IMR-90 (cell line): ENCODE measurements around the gene PLCD1. TPM values are rescaled to one million over a fixed set of nuclear protein-coding genes. Genes with fewer than 3 reads are reported as not detected.

Experiments
- ATAC-seq: fragments of 200-7000 bp; cut with Tn5 transposase; 2 replicates; pipeline ENCODE4 v1.9.1; 2020; ENCODE audit warnings: low read depth, mild to moderate bottlenecking, moderate library complexity
- BruUV-seq: library from RNA; stranded (reverse); fragments of 400-500 nt; replicated peaks from 2 replicates; lab custom pipeline; 2021; lab: Mats Ljungman, UMichigan
- CTCF ChIA-PET: fragments of 300-600 bp; formaldehyde crosslinking; extraction: SDS; loops from one replicate; lab custom pipeline; 2021; ENCODE audit warnings: antibody characterized with exemption; lab: Yijun Ruan, JAX
- POLR2A ChIA-PET: fragments of 300-600 bp; sonication (Branson Sonifier 250); formaldehyde crosslinking; loops from one replicate; lab custom pipeline; 2022; ENCODE audit warnings: antibody characterized with exemption; ENCODE audit not compliant: unreplicated experiment; lab: Charles Lee
- DNase-seq: peaks from one replicate; pipeline ENCODE4 v3.0.0; 2013
- H2AFZ ChIP-seq: replicated peaks from 2 replicates; pipeline ENCODE3; 2013; ENCODE audit warnings: low read length, mild to moderate bottlenecking; ENCODE audit not compliant: poor library complexity
- H2AK5ac ChIP-seq: 2 replicates; pipeline ENCODE4 v1.6.1; 2013; ENCODE audit warnings: low read depth, low read length, inconsistent platforms
- H2AK9ac ChIP-seq: replicated peaks from 2 replicates; pipeline ENCODE3; 2013; ENCODE audit warnings: mild to moderate bottlenecking, low read depth, low read length, moderate library complexity; ENCODE audit not compliant: poor library complexity
- H2BK120ac ChIP-seq: 2 replicates; pipeline ENCODE4 v1.6.1; 2013; ENCODE audit warnings: low read depth, low read length, inconsistent platforms
- H2BK15ac ChIP-seq: 3 replicates; pipeline ENCODE4 v1.6.1; 2013; ENCODE audit warnings: low read depth, low read length, inconsistent platforms
- H2BK20ac ChIP-seq: 2 replicates; pipeline ENCODE4 v1.6.1; 2013; ENCODE audit warnings: low read depth, mild to moderate bottlenecking, inconsistent platforms, low read length, moderate library complexity
- H2BK5ac ChIP-seq: 2 replicates; pipeline ENCODE4 v1.6.1; 2013; ENCODE audit warnings: mild to moderate bottlenecking, low read depth, low read length, inconsistent platforms; ENCODE audit not compliant: poor library complexity, severe bottlenecking
- H3K14ac ChIP-seq: replicated peaks from 2 replicates; pipeline ENCODE4 v1.6.1; 2013; ENCODE audit warnings: low read depth, low read length, inconsistent platforms
- H3K18ac ChIP-seq: 2 replicates; pipeline ENCODE4 v1.6.1; 2013; ENCODE audit warnings: low read depth, low read length, control low read depth
- H3K23ac ChIP-seq: 2 replicates; pipeline ENCODE4 v1.6.1; 2013; ENCODE audit warnings: low read depth, low read length, inconsistent platforms
- H3K27ac ChIP-seq: 2 replicates; pipeline ENCODE4 v1.5.1; 2013; ENCODE audit warnings: mild to moderate bottlenecking, control low read depth, low read length; ENCODE audit not compliant: insufficient read depth
- H3K27me3 ChIP-seq: 2 replicates; pipeline ENCODE4 v1.6.1; 2013; ENCODE audit warnings: low read length; ENCODE audit not compliant: control insufficient read depth, insufficient read depth
- H3K36me3 ChIP-seq: 2 replicates; pipeline ENCODE4 v1.6.1; 2013; ENCODE audit warnings: low read length, mixed read lengths; ENCODE audit not compliant: control insufficient read depth, insufficient read depth
- H3K4ac ChIP-seq: 2 replicates; pipeline ENCODE4 v1.6.1; 2013; ENCODE audit warnings: low read depth, low read length, inconsistent platforms
- H3K4me1 ChIP-seq: 2 replicates; pipeline ENCODE4 v1.6.1; 2013; ENCODE audit warnings: low read length, mixed read lengths; ENCODE audit not compliant: control insufficient read depth, insufficient read depth
- H3K4me2 ChIP-seq: 2 replicates; pipeline ENCODE4 v1.6.1; 2013; ENCODE audit warnings: low read depth, mild to moderate bottlenecking, control low read depth, low read length, moderate library complexity
- H3K4me3 ChIP-seq: 2 replicates; pipeline ENCODE4 v1.5.1; 2013; ENCODE audit warnings: low read depth, mild to moderate bottlenecking, control low read depth, low read length, moderate library complexity; ENCODE audit not compliant: insufficient read depth
- H3K56ac ChIP-seq: 2 replicates; pipeline ENCODE4 v1.6.1; 2013; ENCODE audit warnings: low read length, inconsistent platforms; ENCODE audit not compliant: insufficient read depth; ENCODE audit errors: extremely low read depth
- H3K79me1 ChIP-seq, 2 experiments: 2 replicates each; pipeline ENCODE4 v1.6.1; 2013; ENCODE audit warnings: low read length in 2 of 2, inconsistent platforms in 1 of 2, low read depth in 1 of 2
- H3K9ac ChIP-seq: 2 replicates; pipeline ENCODE4 v1.6.1; 2013; ENCODE audit warnings: low read depth, low read length, control low read depth
- H3K9me1 ChIP-seq: 2 replicates; pipeline ENCODE4 v1.6.1; 2013; ENCODE audit warnings: low read length, inconsistent platforms; ENCODE audit not compliant: insufficient read depth
- H3K9me3 ChIP-seq: 2 replicates; pipeline ENCODE4 v1.6.1; 2013; ENCODE audit warnings: low read length; ENCODE audit not compliant: control insufficient read depth, insufficient read depth
- H4K20me1 ChIP-seq: 2 replicates; pipeline ENCODE4 v1.6.1; 2013; ENCODE audit warnings: low read length, inconsistent platforms; ENCODE audit not compliant: insufficient read depth
- H4K5ac ChIP-seq: 2 replicates; pipeline ENCODE4 v1.6.1; 2013; ENCODE audit warnings: mild to moderate bottlenecking, low read depth, low read length, control low read depth
- H4K8ac ChIP-seq, 2 experiments: 2 replicates each; pipeline ENCODE4 v1.6.1; 2013; ENCODE audit warnings: low read depth in 2 of 2, low read length in 2 of 2, control low read depth in 1 of 2, inconsistent platforms in 1 of 2
- H4K91ac ChIP-seq: 2 replicates; pipeline ENCODE4 v1.6.1; 2013; ENCODE audit warnings: low read depth, low read length, inconsistent platforms; ENCODE audit not compliant: insufficient read depth
- CHD1 ChIP-seq: IDR thresholded peaks from 2 replicates; pipeline ENCODE4 v1.6.1; 2012; ENCODE audit warnings: low read depth, low read length, improper control_type of control experiment
- MXI1 ChIP-seq: IDR thresholded peaks from 2 replicates; pipeline ENCODE4 v1.6.1; 2012; ENCODE audit warnings: low read depth, mild to moderate bottlenecking, low read length, moderate library complexity, borderline replicate concordance
- RAD21 ChIP-seq: IDR thresholded peaks from 2 replicates; pipeline ENCODE4 v1.6.1; 2012; ENCODE audit warnings: low read length, improper control_type of control experiment
- RCOR1 ChIP-seq: IDR thresholded peaks from 2 replicates; pipeline ENCODE4 v1.6.1; 2012; ENCODE audit warnings: mild to moderate bottlenecking, low read length, improper control_type of control experiment; ENCODE audit not compliant: insufficient replicate concordance
- RFX5 ChIP-seq: IDR thresholded peaks from 2 replicates; pipeline ENCODE4 v1.8.0; 2012; ENCODE audit warnings: low read depth, mild to moderate bottlenecking, low read length, moderate library complexity
- WGBS, 2 experiments: methylation state at CpG; one replicate each; pipeline versions ENCODE4 v1.1.5 to v1.1.7; 2013; ENCODE audit warnings: missing lambda C conversion rate in 2 of 2; ENCODE audit not compliant: insufficient read length in 1 of 2; ENCODE audit errors: extremely low coverage in 2 of 2; 5-methylcytosine and 5-hydroxymethylcytosine counted together
- dilution Hi-C: fragments of 300-500 bp; cut with HindIII; formaldehyde crosslinking; loops from one replicate; pipeline ENCODE4 v1.14.3; 2018; ENCODE audit warnings: low sequenced_read_pairs; ENCODE audit not compliant: unreplicated experiment
- in situ Hi-C: fragments of 300-500 bp; cut with MboI; formaldehyde crosslinking; loops from 3 replicates; pipeline ENCODE4 v1.14.3; 2019; ENCODE audit warnings: low sequenced_read_pairs, inconsistent platforms, mixed read lengths
- intact Hi-C: fragments of 100-400 bp; cut with micrococcal nuclease; formaldehyde crosslinking; loops from 2 replicates; pipeline ENCODE4 v1.10.0; 2022
- polyA plus RNA-seq, 3 experiments: library from polyadenylated mRNA; depleted of rRNA; stranded (reverse); fragments of >200 nt; gene quantifications; 2 replicates each; pipeline ENCODE4 v1.2.3, GENCODE V29; 2012; ENCODE audit warnings: low replicate concordance in 1 of 3
- total RNA-seq: library from RNA; depleted of rRNA; stranded (reverse); fragments of >200 nt; gene quantifications from 2 replicates; pipeline ENCODE4 v1.2.3, GENCODE V29; 2012

Gene PLCD1
- total and polyA plus RNA-seq, 2 of the 4 experiments (the other 2 are of a cell fraction), result 14.9 to 16.3 TPM

- peaks cover 29% of the 10 kb centered on the region for H3K36me3 ChIP-seq
- dilution Hi-C loops (no loop called here), in situ Hi-C loops (no loop called here), intact Hi-C loops (no loop called here)
- H4K20me1 ChIP-seq, result no peaks in the 10 kb centered on the region
- no peak overlapping the region for H3K14ac ChIP-seq
- no peaks in the 10 kb centered on the region for H3K9me3 ChIP-seq
- WGBS, 2 experiments, result 88% methylated on average over 6 of the region's 27 CpGs; no CpG with 5 or more reads in 1 of the 2 experiments
- H3K23ac ChIP-seq, result no peak overlapping the region
- no peaks in the 10 kb centered on the region for H3K4me1 ChIP-seq
- H2AK9ac ChIP-seq, result no peak overlapping the region
- no peak overlapping the region for H3K9ac ChIP-seq
- DNase-seq (no peak), ATAC-seq (no peak)
- no peak overlapping the region for H3K27ac ChIP-seq
- H2BK20ac ChIP-seq, result no peak overlapping the region
- no peak overlapping the region for H3K4me2 ChIP-seq
- H3K4ac ChIP-seq, result no peak overlapping the region
- H2AFZ ChIP-seq, result no peak overlapping the region
- no TSS peak for BruUV-seq
- H3K27me3 ChIP-seq, result no peaks in the 10 kb centered on the region
- no peak overlapping the region for H2BK5ac ChIP-seq
- no peak overlapping the region for H4K91ac ChIP-seq
- H3K4me3 ChIP-seq, result no peak overlapping the region
- no peak overlapping the region for H2BK120ac ChIP-seq
- no peak overlapping the region for H2AK5ac ChIP-seq
- no peak overlapping the region for H3K56ac ChIP-seq
- no peak overlapping the region for H4K5ac ChIP-seq
- ChIA-PET POLR2A (no interaction called here), CTCF (no interaction called here)
- H3K18ac ChIP-seq, result no peak overlapping the region
- 0 out of 2 replicates have a peak, but pooled peaks cover 4% of the 10 kb centered on the region for H3K9me1 ChIP-seq
- no peaks in the 10 kb centered on the region for H3K79me1 ChIP-seq
- H2BK15ac ChIP-seq, result no peak overlapping the region
- TF ChIP-seq RFX5 (no peak), RAD21 (no peak), MXI1 (no peak), RCOR1 (no peak), CHD1 (no peak)
- H4K8ac ChIP-seq, result no peak overlapping the region
Measured at GRCh38 chr3:38009807-38010591, 19.4 kb downstream of the PLCD1 start.
